Measurements from ENCODE around the gene SFXN3. TPM values are rescaled to one million over a fixed set of nuclear protein-coding genes. Genes with fewer than 3 reads are reported as not detected.

The SFXN3 gene
- total and polyA plus RNA-seq, 2 of the 13 experiments (the other 11 are each of a cell fraction or from before 2014, with no cell fraction given): 16.8 to 71.5 TPM

- TF ChIP-seq, protein P1, sequence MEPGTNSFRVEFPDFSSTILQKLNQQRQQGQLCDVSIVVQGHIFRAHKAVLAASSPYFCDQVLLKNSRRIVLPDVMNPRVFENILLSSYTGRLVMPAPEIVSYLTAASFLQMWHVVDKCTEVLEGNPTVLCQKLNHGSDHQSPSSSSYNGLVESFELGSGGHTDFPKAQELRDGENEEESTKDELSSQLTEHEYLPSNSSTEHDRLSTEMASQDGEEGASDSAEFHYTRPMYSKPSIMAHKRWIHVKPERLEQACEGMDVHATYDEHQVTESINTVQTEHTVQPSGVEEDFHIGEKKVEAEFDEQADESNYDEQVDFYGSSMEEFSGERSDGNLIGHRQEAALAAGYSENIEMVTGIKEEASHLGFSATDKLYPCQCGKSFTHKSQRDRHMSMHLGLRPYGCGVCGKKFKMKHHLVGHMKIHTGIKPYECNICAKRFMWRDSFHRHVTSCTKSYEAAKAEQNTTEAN (CRISPR knock-in tag; conservative IDR thresholded peaks at IDR 0.05): peak; percentile 88; the same call in 1 of the 2 replicates
- peak; percentile 58 for TF ChIP-seq FOXA3 (CRISPR knock-in tag; IDR thresholded peaks at IDR 0.05)
- TF ChIP-seq NKX3-1 (CRISPR knock-in tag; IDR thresholded peaks at IDR 0.05): no peak
- no peak for TF ChIP-seq ZNF362 (CRISPR knock-in tag; IDR thresholded peaks at IDR 0.05; ENCODE audit: borderline replicate concordance)
- TF ChIP-seq HMGXB3 (CRISPR knock-in tag; IDR thresholded peaks at IDR 0.05; ENCODE audit: borderline replicate concordance): no peak
- TF ChIP-seq, protein P2, sequence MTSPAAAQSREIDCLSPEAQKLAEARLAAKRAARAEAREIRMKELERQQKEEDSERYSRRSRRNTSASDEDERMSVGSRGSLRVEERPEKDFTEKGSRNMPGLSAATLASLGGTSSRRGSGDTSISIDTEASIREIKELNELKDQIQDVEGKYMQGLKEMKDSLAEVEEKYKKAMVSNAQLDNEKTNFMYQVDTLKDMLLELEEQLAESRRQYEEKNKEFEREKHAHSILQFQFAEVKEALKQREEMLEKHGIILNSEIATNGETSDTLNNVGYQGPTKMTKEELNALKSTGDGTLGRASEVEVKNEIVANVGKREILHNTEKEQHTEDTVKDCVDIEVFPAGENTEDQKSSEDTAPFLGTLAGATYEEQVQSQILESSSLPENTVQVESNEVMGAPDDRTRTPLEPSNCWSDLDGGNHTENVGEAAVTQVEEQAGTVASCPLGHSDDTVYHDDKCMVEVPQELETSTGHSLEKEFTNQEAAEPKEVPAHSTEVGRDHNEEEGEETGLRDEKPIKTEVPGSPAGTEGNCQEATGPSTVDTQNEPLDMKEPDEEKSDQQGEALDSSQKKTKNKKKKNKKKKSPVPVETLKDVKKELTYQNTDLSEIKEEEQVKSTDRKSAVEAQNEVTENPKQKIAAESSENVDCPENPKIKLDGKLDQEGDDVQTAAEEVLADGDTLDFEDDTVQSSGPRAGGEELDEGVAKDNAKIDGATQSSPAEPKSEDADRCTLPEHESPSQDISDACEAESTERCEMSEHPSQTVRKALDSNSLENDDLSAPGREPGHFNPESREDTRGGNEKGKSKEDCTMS (CRISPR knock-in tag; conservative IDR thresholded peaks at IDR 0.05): no peak
- TF ChIP-seq, protein P3, sequence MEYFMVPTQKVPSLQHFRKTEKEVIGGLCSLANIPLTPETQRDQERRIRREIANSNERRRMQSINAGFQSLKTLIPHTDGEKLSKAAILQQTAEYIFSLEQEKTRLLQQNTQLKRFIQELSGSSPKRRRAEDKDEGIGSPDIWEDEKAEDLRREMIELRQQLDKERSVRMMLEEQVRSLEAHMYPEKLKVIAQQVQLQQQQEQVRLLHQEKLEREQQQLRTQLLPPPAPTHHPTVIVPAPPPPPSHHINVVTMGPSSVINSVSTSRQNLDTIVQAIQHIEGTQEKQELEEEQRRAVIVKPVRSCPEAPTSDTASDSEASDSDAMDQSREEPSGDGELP (IDR thresholded peaks at IDR 0.05; ENCODE audit: borderline replicate concordance, low read depth): peak; percentile 59; the same call in 1 of the 2 replicates
- TF ChIP-seq SAP130 (CRISPR knock-in tag; IDR thresholded peaks at IDR 0.05; ENCODE audit: low read depth): peak; percentile 30
- no peak for TF ChIP-seq ZNF615 (CRISPR knock-in tag; IDR thresholded peaks at IDR 0.05; ENCODE audit: borderline replicate concordance)
- TF ChIP-seq FOXK1 (CRISPR knock-in tag; IDR thresholded peaks at IDR 0.05; ENCODE audit: borderline replicate concordance, low read depth): 0 out of 2 replicates have a peak, but pooled peaks have one; percentile 6
- 0 out of 2 replicates have a peak, but pooled peaks have one; percentile 19 for TF ChIP-seq MED1 (CRISPR knock-in tag; IDR thresholded peaks at IDR 0.05)
- TF ChIP-seq ZNF329 (CRISPR knock-in tag; IDR thresholded peaks at IDR 0.05; ENCODE audit: low read depth): 0 out of 2 replicates have a peak, but pooled peaks have one; percentile 17
- TF ChIP-seq, protein P4, sequence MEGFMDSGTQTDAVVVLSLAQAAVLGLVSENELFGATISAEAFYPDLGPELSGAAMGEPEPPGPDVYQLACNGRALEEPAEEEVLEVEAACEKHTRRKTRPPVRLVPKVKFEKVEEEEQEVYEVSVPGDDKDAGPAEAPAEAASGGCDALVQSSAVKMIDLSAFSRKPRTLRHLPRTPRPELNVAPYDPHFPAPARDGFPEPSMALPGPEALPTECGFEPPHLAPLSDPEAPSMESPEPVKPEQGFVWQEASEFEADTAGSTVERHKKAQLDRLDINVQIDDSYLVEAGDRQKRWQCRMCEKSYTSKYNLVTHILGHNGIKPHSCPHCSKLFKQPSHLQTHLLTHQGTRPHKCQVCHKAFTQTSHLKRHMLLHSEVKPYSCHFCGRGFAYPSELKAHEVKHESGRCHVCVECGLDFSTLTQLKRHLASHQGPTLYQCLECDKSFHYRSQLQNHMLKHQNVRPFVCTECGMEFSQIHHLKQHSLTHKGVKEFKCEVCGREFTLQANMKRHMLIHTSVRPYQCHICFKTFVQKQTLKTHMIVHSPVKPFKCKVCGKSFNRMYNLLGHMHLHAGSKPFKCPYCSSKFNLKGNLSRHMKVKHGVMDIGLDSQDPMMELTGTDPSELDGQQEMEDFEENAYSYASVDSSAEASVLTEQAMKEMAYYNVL (CRISPR knock-in tag; IDR thresholded peaks at IDR 0.05; ENCODE audit: borderline replicate concordance): 0 out of 2 replicates have a peak, but pooled peaks have one; percentile 18
- no peak for TF ChIP-seq ZNF326 (CRISPR knock-in tag; IDR thresholded peaks at IDR 0.05; ENCODE audit: borderline replicate concordance)
- TF ChIP-seq ZFY (CRISPR knock-in tag; IDR thresholded peaks at IDR 0.05): peak; percentile 60; the same call in 1 of the 2 replicates
Observed at GRCh38 chr10:101018118-101018599, 12.9 kb upstream of the SFXN3 start (continued).
